UCSD-AML1 (cell line): ENCODE measurements around the gene LRRFIP1.
A peak's percentile ranks its signal among the peaks of the same experiment; 100 is the strongest.
"Not testable (repeated sequence)": the region's sequence is repeated elsewhere in the genome, so short reads cannot be mapped to it uniquely, and the experiment has no call there.

Experiments
- DNase-seq: peaks from one replicate; lab custom pipeline; 2025; ENCODE audit not compliant: unreplicated experiment; lab: John Stamatoyannopoulos, UW

Gene LRRFIP1

DNA sequence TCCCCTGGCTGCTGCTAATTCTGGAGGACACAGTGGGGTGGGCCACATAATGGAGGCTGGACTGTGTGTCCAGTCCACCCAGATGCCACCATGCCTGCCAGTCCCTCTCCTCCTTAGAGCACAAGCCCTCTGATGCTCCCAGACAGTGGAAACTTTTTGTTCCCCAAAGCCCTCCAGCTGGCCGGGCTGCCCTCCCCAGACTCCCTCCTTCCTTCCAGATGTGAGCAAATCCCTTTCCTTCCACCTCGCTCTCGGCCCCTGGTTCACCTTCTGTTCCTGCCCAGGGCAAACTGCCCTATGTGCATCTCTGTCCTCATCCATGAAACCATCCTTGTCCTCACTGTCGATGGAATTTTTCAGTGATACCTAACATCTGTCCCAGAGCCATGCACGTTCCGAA is 33.9 kb downstream of the LRRFIP1 start:
- DNase-seq: no peak

DNA sequence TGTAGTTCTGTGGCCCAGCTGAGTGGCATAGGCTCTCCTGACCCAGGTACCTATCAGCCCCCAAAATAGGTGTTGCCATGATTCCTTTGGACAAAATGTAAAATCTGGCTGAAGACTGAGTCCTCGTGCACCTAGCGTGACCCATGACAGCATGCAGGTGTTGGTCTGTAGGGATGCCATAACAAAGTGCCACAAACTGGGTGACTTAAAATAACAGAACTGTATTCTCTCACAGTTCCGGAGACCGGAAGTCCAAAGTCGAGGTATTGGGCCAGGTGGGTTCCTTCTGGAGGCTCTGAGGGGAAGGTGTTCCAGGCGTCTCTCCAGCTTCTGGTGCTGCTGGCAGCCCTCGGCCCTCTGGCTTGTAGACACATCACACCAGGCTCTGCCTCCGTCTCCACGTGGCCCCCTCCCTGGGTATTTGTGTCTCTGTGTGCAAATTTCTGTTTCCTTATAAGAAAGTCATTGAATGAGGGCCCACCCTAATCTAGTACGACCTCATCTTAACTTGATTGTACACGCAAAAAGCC is 34.5 kb downstream of the LRRFIP1 start:
- DNase-seq: no peak

DNA sequence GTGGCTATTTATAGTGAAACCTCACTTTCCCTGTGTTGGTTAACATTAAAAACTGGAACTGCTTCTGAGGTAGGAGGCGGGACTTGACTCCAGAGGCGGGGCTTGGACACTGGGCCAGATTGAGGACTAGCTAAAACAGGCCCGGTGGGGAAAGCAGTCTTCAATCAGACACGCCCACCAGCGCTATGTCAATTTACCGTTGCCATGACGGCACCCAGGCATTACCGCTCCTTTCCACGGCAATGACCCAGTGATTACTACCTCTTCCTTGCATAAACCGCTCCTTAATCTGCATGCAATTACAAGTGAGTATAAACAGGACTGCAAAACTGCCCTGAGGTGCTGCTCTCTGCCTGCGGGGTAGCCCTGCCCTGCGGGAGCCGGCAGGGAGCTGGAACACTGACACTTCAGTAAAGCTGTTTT is 35.3 kb downstream of the LRRFIP1 start:
- DNase-seq: peak; percentile 58

DNA sequence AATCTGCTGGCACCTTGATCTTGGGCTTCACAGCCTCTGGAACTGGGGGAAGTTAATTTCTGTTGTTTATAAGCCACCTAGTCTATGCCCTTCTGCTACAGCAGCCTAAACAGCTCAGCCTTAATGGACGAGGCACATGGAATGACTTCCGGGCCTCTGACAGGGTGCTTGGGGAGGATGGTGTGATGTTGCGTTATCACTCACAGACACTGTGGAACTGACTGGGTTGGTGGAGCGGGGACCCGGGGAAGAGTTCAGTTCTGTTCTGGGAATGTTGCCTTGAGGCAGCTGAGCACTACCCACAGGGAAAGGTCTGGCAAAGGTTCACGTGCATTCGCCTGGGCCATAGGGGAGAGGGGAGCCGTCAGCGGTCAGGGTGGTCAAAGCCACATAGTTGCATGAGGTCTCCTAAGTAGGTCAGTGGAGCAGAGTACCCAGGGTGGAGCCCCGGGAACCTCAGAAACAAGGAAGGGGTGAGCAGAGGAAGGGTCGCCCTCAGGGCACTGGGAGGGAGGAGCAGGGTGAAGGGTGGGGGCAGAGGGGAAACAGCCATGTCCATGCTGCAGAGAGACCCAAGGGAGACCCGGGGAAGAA is 36.2 kb downstream of the LRRFIP1 start:
- DNase-seq: no peak

DNA sequence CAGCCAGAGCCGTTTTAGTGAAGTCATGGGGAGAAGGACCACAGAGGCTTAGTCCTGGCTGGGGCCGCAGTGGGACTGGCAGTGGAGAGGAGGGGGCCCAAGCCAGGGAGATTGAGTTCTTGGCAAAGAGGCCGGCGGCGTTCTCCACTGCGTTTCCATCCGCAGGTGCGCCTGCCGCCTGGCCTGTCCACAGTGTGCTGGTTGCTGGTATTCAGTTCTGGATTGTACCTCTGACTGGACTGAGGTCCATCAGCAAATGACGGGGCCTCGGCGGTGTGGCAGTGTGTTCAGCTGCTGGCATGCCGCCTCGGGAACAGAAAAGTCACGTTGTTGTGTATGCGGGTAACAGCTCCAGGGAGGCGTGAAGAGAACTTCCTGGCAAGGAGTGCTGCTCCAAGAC is 36.8 kb downstream of the LRRFIP1 start:
- DNase-seq: no peak

DNA sequence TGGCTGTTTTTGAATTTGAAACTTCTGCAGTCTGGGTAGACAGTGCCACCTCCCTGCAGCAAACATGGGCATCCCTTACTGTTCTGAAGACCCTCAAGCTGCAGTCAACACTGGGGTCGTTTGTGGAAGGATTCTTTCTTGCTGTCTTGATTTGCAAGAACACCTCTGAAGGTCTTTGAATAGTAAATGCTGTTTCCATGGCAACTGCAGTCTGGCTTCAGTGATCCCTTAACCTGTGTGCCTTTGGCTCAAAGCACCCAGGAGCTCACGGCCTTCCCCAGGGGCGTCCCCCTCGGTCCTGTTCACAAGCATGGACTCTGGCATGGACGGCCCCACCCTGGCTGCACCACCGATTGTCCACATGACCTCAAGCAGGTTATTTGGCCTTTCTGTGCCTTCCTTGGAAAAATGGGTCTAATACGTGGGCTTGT is 38.3 kb downstream of the LRRFIP1 start:
- DNase-seq: no peak

DNA sequence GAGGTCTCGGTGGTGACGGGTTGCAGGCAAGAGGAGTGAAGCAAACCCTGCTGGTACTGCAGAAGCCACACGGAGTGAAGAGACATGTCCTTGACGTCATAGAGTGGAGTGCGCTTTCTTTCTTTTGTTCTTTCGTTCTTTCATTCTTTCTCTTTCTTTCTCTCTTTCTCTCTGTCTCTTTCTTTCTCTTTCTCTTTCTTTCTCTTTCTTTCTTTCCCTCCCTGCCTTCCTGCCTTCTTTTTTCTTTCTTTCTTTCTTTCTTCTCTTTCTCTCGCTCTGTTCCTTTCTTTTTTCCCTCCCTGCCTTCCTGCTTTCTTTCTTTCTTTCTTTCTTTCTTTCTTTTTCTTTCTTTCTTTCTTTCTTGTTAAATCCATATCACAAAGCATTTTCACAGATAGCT is 39.2 kb downstream of the LRRFIP1 start:
- no peak for DNase-seq

DNA sequence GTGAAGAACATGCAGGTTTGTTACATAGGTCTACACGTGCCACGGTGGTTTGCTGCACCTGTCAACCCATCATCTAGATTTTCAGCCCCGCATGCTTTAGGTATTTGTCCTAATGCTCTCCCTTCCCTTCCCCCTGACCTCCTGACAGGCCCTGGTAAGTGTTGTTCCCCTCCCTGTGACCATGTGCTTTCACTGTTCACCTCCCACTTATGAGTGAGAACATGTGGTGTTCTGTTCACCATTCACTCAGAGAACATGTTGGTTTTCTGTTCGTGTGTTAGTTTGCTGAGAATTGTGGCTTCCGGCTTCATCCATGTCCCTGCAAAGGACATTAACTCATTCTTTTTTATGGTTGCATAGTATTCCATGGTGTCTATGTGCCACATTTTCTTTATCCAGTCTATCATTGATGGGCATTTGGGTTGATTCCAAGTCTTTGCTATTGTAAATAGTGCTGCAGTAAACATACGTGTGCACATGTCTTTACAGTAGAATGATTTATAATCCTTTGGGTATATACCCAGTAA is 39.7 kb downstream of the LRRFIP1 start:
- DNase-seq: not testable (repeated sequence)

DNA sequence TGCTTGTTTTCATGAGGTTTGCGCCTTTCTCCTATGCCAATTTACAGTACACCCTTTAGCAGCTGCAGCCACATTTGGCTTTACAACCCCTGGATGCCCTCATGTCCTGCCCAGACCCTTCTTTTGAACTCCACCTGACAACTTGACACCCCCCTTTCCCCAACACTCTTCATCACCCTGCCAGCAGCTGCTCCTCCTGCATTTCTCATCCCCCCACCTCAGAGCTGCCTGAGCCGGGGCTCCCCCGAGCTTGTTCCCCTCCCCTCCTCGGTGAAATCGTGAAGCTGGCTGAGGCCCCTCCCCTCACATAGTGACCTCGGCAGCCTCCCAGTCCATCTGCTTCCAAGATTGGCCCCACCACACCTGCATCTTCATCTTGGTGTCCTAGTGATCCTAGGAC is 40.5 kb downstream of the LRRFIP1 start:
- no peak for DNase-seq

DNA sequence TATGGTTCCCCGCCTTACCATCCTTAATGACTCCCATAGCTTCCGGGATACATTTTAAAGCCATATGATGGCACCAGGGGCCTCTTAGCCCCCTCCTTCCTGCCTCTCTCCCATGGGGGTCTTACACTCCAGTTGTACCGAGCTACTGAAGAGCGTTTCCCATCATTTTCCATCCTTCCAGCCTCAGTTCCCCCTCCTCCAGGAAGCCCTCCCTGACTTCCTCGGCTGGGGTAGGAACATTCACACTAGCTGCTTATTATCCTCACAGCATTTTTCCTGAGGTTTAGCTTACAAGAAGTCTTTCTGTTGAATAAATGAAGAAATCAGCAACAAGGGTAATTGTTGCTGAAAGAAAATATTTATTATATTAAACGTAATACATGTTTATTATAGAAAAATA is 41.1 kb downstream of the LRRFIP1 start:
- DNase-seq: no peak

DNA sequence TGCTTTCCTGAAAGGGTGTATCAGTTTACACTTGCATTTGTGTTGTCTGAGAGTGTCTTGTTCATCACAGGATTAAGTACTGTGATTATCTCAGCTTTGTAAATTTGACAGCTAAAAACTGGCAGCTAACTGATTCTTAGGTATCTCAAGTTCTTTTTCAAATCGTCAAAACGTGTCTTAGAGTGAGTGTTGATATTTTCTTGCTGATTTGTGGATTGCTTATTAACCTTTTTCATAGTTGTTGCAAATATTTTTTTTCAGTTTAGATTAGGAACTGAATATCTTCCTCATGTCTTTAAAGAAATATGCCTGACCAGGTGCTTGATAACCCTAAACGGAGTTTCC is 41.9 kb downstream of the LRRFIP1 start:
- DNase-seq: no peak

DNA sequence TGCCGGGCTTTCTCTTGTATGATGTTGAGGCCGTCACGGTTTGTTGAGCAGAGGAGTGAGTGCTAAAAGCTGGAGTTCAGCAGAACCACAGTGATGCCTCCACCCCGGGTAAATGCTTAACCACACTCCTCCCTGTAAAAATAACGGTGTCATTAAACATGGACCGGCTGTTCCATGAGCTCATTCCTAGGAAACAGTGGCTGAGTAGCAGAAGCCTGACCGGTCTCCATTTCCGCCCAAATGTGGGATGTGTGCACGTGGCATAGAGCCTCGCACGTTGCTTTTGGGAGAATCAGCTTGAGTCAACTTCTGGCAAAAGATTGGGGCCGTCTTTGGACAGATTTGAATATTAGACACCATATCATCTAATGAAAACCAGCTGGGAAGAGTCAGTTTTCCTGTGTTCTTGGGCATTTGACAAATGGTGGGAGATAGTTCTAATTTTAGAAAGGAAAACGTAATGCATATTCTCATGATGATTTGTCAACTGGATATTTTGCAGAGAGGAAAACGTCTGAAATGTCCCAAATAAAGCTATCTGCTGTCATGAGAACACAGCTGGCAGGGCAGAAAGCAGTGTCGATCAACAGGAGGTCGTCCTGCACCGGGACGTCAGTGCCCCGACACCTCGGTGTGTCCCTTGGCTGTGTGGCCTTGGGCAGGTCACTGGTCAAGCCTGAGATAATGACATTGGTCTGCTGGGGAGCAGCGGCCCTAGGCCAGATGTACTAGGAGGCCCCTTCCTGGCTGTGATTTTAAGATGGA is 42.4 kb downstream of the LRRFIP1 start:
- no peak for DNase-seq

DNA sequence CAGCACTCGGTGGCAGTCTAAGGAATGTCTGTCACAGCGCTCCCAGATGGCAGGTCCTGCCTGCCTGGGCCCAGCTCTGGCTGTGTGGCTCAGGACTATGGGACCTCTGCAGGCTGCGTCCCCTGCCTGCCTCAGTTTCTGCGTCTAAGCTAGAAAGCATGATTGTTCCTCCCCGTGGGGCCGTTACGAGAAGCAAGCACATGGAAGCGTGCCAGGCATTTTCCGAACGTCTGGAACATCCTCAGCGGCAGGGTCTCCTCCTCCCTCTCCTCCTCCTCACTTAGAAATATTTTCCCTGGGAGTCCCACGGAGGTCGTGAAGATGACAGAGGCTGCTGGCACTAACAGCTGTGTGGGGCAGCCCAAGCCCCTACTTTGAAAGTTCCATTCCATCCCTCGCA is 43.3 kb downstream of the LRRFIP1 start:
- no peak for DNase-seq

DNA sequence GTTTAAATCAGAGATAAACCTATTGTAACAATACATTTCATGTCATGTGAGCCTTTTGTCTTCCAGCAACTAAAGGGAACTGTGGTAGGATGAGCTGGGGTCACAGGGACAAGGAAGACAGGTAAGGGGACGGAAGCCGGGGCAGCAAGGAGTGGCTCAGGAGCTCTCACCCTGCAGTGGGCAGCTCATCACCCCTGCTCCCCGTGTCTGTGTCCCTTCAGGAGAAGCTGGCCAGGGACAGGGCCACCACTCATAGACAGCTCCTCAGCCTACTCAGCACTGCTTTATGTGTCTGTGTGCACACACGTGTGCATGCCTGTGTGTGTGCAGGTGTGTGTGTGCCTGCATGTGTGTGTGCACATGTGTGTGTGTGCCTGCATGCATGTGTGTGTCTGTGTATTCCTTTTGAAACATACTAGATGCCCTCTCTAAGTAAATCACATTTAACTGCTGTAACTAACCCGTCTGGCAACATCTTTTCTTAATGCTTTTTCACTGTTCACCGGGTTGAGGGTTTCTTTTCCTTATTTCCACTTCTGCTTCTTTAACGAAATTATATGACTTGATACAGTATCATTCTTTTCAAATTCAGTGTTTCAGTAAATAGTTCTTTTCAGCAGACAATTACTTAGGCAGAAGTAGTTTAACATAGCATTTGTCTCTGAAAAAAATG is 44.2 kb downstream of the LRRFIP1 start:
- no peak for DNase-seq

DNA sequence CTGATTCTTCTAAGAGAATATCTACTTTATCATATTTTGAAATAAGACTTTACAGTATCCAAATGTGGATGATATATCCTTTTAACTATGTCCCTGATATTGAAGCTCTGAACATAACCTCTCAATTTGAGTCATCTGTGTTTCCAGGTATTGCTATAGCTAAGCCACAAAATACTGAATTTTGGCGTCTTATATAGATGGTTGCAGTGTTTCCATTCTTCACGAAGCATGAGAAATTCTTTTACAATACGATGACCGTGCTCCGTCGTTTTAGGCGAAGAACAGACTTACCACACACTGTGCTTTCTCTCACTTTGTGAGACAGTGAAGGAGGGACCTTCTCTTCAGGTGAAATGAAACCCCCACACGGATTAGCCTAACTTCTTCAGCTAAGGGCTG is 45.3 kb downstream of the LRRFIP1 start:
- DNase-seq: no peak

DNA sequence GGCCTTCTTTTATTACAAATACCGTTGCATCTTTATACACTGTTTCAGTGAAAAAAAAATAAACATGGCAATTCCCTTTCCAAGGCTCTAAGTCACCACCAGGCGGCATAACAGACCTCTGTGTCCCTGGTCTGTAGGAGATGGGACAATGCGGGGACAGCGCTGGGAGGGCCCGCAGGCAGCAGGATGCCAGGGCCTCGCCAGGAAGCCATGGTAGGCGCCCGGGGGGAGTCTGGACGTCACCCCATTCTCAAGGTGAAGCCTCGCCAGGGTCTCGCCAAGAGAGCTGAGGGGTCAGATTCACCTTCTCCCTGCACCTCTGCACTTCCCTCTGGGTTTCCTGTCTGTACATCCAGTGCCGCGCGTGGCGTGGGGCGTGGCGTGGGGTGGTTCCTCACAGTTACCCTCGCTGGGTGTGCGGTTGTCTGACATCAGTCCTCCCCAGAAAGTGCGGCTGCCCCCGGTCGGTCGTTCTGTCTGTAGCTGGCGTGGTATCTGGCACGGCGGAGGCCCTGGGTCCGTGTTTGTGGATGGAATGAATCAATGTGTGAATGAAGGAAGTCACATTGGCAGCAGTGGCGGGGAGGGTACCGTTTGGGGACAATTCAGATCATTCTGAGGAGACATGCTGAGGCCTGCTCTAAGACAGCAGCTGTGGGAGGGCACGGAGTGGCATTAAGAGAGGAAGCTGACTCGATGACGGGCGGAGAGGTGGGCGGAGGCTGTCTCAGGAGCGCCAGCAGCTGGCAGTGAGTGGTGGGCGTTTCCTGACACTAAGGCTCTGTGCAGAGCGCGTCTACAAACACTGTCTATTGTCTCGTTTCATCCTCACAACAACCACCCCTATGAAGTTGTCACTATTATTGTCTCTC is 46.0 kb downstream of the LRRFIP1 start:
- DNase-seq: peak; percentile 77

DNA sequence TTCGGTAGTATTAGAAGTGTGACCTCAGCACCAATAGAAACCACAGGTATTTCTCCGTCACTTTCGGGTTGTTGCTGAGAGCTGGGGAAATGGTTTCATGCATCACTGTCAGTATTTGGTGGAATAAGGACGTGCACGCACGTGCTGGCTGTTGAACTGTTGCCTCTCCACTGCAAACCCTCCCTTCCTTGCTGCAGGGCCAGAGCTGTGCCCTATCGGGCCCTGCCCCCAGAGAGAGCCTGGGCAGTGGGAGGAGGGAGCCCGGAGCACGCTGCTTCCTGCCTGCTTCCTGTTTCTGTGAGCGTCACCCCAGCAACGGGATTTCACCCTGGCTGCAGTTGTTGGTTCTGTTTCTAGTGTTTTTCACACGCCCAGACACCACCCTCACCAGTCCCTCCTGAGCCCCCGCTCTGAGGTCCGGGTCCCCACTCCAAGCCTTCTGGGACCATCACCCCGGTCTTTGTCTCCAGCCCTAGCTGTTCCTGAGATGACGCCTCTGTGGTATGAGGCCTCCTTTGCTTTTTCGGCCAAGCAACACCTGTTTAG is 47.4 kb downstream of the LRRFIP1 start:
- DNase-seq: peak; percentile 88

DNA sequence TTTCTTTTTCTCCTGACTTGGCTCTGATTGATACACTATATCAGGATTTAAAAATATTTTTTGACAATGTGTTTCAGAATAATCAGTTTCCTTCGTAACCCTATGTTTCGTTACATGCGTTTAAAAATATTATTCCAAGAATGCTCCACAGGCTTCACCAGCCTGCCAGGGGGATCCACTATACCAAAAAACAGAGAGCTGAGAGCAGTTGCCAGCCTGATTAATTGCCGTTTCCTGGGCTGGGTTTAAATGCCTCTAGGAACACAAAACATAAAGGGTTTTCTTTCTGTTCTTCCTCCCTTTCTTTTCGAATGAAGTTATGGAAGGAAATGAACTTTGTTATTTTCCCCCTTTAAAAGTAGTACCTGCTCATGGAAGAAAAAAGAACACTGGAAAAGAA is 47.9 kb downstream of the LRRFIP1 start:
- DNase-seq: no peak

DNA sequence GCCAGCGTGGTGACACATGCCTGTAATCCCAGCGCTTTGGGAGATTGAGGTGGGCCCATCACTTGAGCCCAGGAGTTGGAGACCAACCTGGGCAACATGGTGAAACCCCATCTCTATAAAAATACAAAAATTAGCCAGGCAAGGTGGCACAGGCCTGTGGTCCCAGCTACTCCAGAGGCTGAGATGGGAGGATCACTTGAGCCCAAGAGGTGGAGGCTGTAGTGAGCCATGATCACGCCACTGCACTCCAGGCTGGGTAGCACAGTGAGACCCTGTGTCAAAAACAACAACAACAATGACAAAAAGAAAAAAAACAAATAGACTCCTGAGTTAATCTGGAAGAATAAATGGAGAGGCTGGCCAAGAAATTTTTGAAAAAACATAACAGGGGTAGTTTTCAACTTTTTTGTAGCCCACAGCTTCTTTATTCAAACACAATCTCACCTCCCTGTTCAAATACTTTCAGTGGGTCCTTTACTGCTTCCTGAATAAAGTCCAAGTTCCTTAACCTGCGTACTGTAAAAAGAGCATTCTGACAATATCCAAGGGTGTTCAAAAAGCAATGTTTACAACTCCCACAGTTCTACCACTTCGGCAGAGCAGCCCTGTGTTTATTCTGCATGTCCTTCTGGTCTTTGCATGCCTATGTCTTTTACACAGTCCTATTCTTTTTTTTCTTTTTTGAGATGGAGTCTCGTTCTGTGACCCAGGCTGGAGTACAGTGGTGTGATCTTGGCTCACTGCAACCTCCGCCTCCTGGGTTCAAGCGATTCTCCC is 53.5 kb downstream of the LRRFIP1 start:
- no peak for DNase-seq

DNA sequence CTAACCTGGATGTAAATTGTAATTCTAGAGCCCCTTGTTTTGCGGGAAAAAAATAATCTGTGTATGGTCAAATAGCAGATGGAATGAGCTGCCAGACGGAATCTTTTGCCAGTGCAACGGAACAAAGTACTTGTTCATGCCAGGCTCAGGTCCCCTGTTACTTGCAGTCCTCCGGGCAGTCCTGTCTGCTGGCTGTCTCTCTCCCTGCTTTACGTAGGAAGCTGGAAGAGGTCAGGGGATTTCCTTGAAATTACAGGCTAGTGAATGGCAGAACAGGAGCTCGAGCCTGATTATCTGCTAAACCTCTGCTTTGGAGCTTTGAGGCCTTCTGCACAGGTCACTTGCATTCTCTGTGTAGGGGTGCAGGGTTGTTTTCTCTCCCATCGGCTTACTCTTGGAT is 54.8 kb downstream of the LRRFIP1 start:
- no peak for DNase-seq
